CD4-positive, alpha-beta T cell treated with Interleukin-6 at 100 ng/mL for 8 hours (primary cell): ENCODE results near the gene ZNF19.

Experiments used
- DNase-seq: peaks from one replicate; pipeline ENCODE4 v3.0.0-alpha.2; 2020; ENCODE audit warnings: mixed read lengths, low spot score

The ZNF19 gene

GRCh38 chr16:71490361-71490760 lies 1.2 kb upstream of the ZNF19 start:
- no peak for DNase-seq

GRCh38 chr16:71484006-71484893 lies 4.9 kb downstream of the ZNF19 start:
- peak; percentile 83 for DNase-seq

- DNase-seq: no peak
Measured at GRCh38 chr16:71482569-71482968, 6.6 kb downstream of the ZNF19 start.

DNA sequence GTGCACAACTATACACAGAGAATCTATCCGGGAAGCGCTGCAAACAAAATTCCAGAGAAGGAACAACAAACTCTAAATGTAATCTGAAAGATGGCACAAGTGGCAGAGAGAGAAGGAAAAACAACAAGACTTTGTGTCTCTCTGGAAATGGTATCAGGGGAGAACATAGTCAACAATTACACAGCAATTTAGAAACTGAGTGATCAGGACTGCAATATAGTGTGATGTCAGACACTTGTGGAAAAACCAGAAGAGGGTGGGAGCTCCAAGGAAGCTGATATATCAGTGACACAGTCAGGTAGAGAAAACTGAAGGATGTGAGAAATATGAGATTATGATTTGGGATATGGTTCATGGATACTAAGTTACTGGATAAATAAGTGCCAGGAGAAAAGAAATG lies 8.2 kb downstream of the ZNF19 start:
- DNase-seq: no peak

- no peak for DNase-seq
Measured at GRCh38 chr16:71479420-71479819, 9.7 kb downstream of the ZNF19 start.

GRCh38 chr16:71476457-71477124 lies 12.5 kb downstream of the ZNF19 start:
- DNase-seq: no peak

DNA sequence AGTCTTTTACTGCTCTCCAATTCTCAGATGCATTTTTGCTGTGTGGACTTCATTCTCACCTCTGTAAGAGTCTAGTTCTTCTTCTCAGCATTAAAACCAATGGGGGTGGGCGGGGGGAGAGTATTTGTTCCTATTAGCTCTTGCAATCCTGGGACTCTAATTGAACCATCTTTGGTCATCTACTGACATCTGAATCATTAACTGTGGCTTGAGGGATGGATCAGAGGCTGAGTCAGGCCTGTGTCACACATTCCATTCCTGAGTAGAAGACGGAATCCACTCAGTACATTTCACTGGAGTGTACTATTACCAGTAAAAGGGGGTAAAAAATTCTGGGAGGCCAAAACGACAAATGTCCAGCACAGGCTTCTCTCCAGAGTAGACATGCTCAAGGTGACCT lies 14.3 kb downstream of the ZNF19 start:
- no peak for DNase-seq

- DNase-seq: no peak
Measured at GRCh38 chr16:71473891-71474290, 15.2 kb downstream of the ZNF19 start.

DNA sequence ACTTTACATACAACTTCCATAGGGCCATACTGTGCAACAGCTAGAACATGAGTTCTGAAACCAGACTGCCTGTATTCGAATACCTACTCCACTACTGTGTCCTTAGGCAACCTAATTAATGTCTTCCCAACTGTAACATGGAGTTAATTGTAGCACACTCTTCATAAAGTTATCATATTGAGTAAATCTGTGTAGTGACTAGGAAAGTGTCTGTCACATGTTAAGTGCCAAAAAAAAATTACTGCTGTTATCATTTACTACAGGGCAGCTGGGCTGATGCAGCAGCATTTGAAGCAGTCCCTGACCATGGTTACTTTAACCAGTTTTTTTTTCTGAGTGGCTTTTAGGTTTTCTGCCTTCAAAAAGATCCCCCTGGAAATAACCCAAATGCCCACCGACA lies 16.2 kb downstream of the ZNF19 start:
- no peak for DNase-seq

GRCh38 chr16:71472051-71472450 lies 17.1 kb downstream of the ZNF19 start:
- DNase-seq: no peak

- DNase-seq: peak; percentile 22
Measured at GRCh38 chr16:71467810-71468209, 21.3 kb downstream of the ZNF19 start.

DNA sequence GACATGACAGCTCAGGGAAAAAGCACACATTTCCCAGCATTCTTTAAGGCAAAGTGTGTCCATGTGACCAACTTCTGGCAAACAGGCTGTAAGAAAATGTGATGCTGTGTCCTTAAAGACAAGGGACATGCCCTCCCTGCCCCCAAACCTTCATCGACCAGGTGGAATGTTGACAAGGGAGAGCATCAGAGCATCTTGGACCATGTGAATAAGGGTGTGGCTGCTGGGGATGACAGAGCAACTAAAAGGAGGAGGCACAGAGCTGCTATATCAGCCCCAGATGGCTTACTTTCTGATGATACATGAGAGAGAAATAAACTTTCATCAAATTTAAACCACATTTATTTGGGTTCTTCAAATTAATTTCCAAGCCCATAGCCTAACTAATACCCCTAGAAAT lies 24.9 kb downstream of the ZNF19 start:
- no peak for DNase-seq

- DNase-seq: peak; percentile 70
Measured at GRCh38 chr16:71461686-71462648, 27.2 kb downstream of the ZNF19 start, which contains the start of gene ZNF23. Gene ZNF23, minus strand, starts transcription at chr16:71462247. Its CDS starts 5,451 bp downstream, at chr16:71456796.

GRCh38 chr16:71460941-71461340 lies 28.2 kb downstream of the ZNF19 start:
- DNase-seq: no peak

- no peak for DNase-seq
Measured at GRCh38 chr16:71460236-71460635, 28.9 kb downstream of the ZNF19 start.

DNA sequence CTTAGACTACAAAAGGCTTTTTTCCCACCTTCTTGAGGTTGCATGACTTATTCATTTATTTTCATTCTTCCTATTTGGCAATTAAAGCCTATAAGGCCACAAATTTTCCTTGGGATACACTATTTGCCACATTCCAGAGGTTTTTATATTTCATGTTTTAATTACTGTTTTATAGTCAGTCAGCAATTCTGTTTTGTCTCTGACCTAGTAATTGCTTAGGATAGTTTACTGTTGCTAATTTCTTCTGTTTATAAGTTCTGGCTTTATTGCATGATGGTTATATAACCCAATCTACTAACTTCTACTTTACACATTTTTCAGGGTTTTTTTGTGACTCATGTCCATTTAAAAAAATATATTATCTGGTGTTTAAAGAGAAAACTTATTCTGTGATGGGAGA lies 29.6 kb downstream of the ZNF19 start:
- DNase-seq: no peak

DNA sequence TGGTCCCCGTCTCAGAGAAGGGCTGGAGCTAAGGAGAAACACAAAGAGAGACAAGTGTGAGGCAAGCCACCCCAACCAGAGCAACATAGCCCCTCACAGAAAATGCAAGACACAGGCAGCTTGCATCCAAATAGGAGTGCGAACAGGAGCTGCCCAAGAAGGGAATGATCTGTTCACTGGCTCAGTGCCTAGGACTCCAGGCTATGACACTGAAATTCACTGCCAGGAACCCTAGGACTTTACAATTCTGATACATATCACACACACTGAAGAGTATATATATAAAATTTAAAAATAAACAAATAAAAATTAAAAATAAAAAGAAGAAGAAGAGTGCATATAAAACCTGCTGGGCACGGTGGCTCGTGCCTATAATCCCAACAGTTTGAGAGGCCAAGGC lies 32.3 kb downstream of the ZNF19 start:
- DNase-seq: no peak

DNA sequence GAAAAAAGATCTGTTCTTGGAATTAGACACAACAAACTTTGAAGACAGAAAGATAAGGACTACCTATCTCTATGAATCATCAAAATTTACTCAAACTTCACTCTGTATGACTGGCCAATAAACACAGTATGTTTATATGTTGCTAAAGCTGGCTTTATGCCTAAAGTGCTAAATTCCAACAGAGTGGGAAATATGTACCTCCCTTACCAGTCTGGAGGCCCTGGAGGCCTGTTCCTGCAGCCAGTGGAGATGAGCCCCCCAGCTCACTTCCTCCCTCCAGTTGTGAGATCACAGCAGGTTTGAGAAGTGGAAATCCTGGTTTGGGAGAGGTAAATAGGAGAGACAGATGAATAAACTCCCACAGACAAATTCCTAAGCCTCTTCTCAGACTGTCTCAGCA lies 36.1 kb downstream of the ZNF19 start:
- no peak for DNase-seq

GRCh38 chr16:71449020-71449419 lies 40.1 kb downstream of the ZNF19 start:
- no peak for DNase-seq

DNA sequence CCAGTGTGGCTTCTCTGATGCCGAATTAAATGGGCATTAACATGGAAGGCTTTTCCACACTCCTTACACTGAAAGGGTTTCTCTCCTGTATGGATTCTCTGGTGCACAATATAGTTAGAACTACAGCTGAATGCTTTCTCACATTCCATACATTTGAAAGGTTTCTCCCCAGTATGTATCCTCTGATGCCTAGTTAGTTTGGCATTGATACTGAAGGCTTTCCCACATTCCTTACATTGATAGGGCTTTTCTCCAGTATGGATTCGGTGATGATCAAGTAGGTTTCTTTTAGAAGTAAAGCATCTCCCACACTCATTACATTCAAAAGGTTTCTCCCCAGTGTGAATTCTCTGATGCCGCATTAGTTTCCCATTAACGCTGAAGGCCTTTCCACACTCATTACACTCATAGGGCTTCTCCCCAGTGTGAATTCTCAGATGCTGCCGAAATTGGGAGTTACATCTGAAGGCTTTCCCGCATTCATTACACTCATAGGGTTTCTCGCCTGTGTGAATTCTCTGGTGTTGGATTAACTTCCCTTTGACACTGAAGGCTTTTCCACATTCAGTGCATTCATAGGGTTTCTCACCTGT lies 40.8 kb downstream of the ZNF19 start:
- no peak for DNase-seq

DNA sequence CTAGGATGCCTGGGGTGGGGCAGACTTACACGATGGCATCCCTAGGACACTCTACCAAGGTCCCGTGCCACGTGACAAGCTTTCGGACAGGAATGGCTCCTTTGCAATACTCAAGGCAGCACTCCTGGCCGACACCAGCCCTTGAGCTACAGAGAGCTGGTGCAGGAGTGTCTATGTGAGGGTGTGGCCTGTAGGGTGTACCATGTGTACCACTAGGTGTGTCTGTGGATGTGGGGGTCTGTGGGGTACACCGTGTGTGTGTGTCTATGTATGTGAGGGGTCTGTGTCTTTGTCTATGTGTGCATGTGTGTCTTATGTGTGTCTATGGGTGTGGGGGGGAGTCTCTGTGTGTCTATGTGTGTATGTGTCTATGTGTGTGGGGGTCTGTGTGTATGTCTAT lies 45.4 kb downstream of the ZNF19 start:
- DNase-seq: no peak

- no peak for DNase-seq
Measured at GRCh38 chr16:71442051-71442440, 47.1 kb downstream of the ZNF19 start, which contains the start of gene TLE7. Gene TLE7, minus strand, starts transcription at chr16:71442054. Its CDS starts 8,730 bp downstream, at chr16:71433324.
